Psoas muscle (tissue), 8 donors: ENCODE data around the gene SSRP1. TPM values are rescaled to one million over a fixed set of nuclear protein-coding genes. Genes with fewer than 3 reads are reported as not detected.
A peak's percentile ranks its signal among the peaks of the same experiment; 100 is the strongest.

ENCODE experiments used
- ATAC-seq, 4 donors: fragments of 200-7000 bp; cut with Tn5 transposase; one replicate each; pipeline ENCODE4 v1.9.1; 2020; ENCODE audit warnings: moderate library complexity in 3 of 4, mild to moderate bottlenecking in 2 of 4
- DNase-seq, 2 donors: peaks; one replicate each; pipeline ENCODE4 v3.0.0-alpha.2; 2020
- H3K27ac ChIP-seq: fragments of 200-600 bp; one replicate; pipeline ENCODE4 v1.8.0; 2022
- H3K27me3 ChIP-seq, 3 donors: fragments of 200-600 bp in 1 of 3; one replicate each; pipeline versions ENCODE4 v1.6.1 to v1.8.0; 2013 to 2022; ENCODE audit warnings: low read length in 2 of 3, mild to moderate bottlenecking in 2 of 3, moderate library complexity in 1 of 3; ENCODE audit not compliant: insufficient read depth in 3 of 3
- H3K36me3 ChIP-seq, 2 donors: fragments of 200-600 bp in 1 of 2; one replicate each; pipeline versions ENCODE4 v1.6.1 to v1.8.0; 2013 to 2022; ENCODE audit warnings: low read depth in 1 of 2, mild to moderate bottlenecking in 1 of 2, moderate library complexity in 1 of 2; ENCODE audit not compliant: insufficient read depth in 1 of 2
- H3K4me1 ChIP-seq: fragments of 200-600 bp; one replicate; pipeline ENCODE4 v1.8.0; 2022
- H3K4me3 ChIP-seq: fragments of 200-600 bp; one replicate; pipeline ENCODE4 v1.8.0; 2022; ENCODE audit warnings: mild to moderate bottlenecking
- H3K9me3 ChIP-seq: fragments of 200-600 bp; one replicate; pipeline ENCODE4 v1.8.0; 2022
- CTCF ChIP-seq: fragments of 200-600 bp; IDR thresholded peaks from one replicate; pipeline ENCODE4 v1.8.0; 2022; ENCODE audit warnings: antibody characterized with exemption
- WGBS, 3 donors: extraction: QIAGEN DNeasy Blood & Tissue Kit; methylation state at CpG; one replicate each; pipeline versions ENCODE4 v1.1.6 to v1.1.7; 2013; 5-methylcytosine and 5-hydroxymethylcytosine counted together
- intact Hi-C, 2 donors: fragments of 100-400 bp; cut with DNase I; formaldehyde crosslinking; loops; one replicate each; pipeline versions ENCODE4 v1.11.0 to v1.14.2; 2022
- polyA plus RNA-seq, 3 donors: library from polyadenylated mRNA; stranded (reverse); fragments of 200-250 nt; gene quantifications; one replicate each; pipeline ENCODE4 v1.2.3, GENCODE V29; 2013
- total RNA-seq, 4 donors: library from RNA; stranded (reverse); fragmentation: NEBNext Ultra II Directional in 2 of 4; extraction: Animal tissue kit (Norgen Biotek cat#: 25700) in 2 of 4; gene quantifications; one replicate each; pipeline versions ENCODE4 v1.2.1 to v1.2.4, GENCODE V29; 2021 to 2023
- donor health status: healthy with polysubstance abuse.
- donor health status: DM: no; HTN: no; CAD: no; lungs with moderate emphysema.
- donor health status: Bipolar disorder and iron deficiency.
- donor health status: healthy.
- donor health status: DM: yes; HTN: yes; CAD: no.
- donor health status: DM: no; HTN: no; CAD: no.
- donor health status: DM: no; HTN: no; CAD: no.
- donor health status: DM: yes; HTN: yes; CAD: no.

SSRP1 gene
- total and polyA plus RNA-seq, 7 donors, result 69.0 to 138 (median 94.0) TPM

GRCh38 chr11:57322256-57323166 is 13.2 kb downstream of the SSRP1 start:
- TF ChIP-seq CTCF, result no peak
- intact Hi-C loops, result no loop called here
- no peaks in the 10 kb centered on the region for H3K27me3 ChIP-seq
- 30 to 32% (median 31%) methylated on average over 13 of the region's 13 CpGs for WGBS, 3 donors
- peak overlapping the region; percentile 81 for H3K4me3 ChIP-seq
- peak in 3 of 4 donors; percentile 26 to 35 (median 29) for ATAC-seq
- peak overlapping the region; percentile 87 for H3K27ac ChIP-seq
- H3K36me3 ChIP-seq, result peaks cover 0 to 41% of the 10 kb centered on the region in 2 donors
- peaks cover 60% of the 10 kb centered on the region for H3K4me1 ChIP-seq
- H3K9me3 ChIP-seq, result no peaks in the 10 kb centered on the region
- peak; percentile 89 to 94 for DNase-seq

DNA sequence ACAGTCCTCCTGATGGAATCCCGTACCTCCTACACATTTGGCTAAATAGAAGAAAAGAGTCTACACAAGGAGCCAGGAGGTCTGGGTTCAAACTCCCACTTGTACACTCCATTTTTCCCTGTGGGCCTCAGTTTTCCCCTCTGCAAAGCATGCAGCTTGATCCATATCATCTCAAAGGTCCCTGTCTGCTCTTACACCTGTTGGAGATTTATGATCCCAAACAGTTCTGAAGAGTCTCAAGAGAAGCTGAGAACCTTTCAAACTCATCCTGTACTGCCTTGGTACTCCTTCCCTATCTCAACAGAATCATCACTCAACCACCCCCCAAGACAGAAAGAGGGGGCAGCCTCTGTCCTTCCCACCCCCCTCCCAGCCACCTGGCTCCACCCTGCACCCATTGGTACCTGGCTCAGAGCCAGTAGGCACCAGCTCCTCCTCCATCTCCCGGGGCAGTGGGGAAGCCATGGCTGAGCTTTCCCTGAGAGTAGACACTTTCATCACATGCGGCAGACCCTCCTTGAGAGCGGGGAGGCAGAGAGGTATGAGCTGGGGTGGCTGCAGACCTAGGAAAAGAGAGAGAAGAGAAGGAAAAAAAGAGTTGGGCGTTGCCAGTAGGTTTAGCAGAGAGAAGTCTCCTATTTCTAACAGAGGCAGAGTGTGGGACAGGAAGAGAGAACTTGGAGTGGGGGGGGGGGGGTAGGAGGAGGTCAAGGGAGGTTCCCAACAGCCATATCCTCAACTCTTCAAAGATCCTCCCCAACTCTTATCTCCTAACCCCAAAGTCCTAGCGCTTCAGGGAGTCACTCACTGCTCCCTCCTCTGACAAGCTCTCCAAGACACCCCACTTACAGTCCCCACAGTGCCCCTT is 14.1 kb downstream of the SSRP1 start:
- intact Hi-C loops, result no loop called here
- peaks cover 0 to 41% of the 10 kb centered on the region in 2 donors for H3K36me3 ChIP-seq

GRCh38 chr11:57320719-57321387 is 14.8 kb downstream of the SSRP1 start:
- TF ChIP-seq CTCF, result no peak
- WGBS, 3 donors, result 75 to 89% (median 84%) methylated on average over 2 of the region's 2 CpGs
- Histone ChIP-seq H3K27ac (peak overlapping the region; percentile 87), H3K4me3 (peak overlapping the region; percentile 81), H3K9me3 (no peaks in the 10 kb centered on the region), H3K36me3 (peaks cover 0 to 38% of the 10 kb centered on the region in 2 donors), H3K27me3 (no peaks in the 10 kb centered on the region), H3K4me1 (peaks cover 66% of the 10 kb centered on the region)
- intact Hi-C loops, result no loop called here
- no peak for ATAC-seq
- DNase-seq, result peak in 1 of 2 donors; percentile 48

More for the DNA sequence above, 14.1 kb downstream of the SSRP1 start:
- Histone ChIP-seq H3K4me1 (peaks cover 67% of the 10 kb centered on the region), H3K4me3 (peak overlapping the region; percentile 81), H3K27me3 (no peaks in the 10 kb centered on the region), H3K27ac (peak overlapping the region; percentile 87), H3K9me3 (no peaks in the 10 kb centered on the region)
- peak in 1 of 2 donors; percentile 63 for DNase-seq
- WGBS, 3 donors, result 40 to 45% (median 42%) methylated on average over 6 of the region's 6 CpGs
- no peak for TF ChIP-seq CTCF
- no peak for ATAC-seq

GRCh38 chr11:57320067-57320718 is 15.5 kb downstream of the SSRP1 start:
- peak overlapping the region; percentile 81 for H3K4me3 ChIP-seq
- no peak overlapping the region for H3K27ac ChIP-seq
- 69 to 70% (median 69%) methylated on average over 22 of the region's 22 CpGs for WGBS, 3 donors
- peaks cover 0 to 39% of the 10 kb centered on the region in 2 donors for H3K36me3 ChIP-seq
- intact Hi-C loops, result no loop called here
- no peak for TF ChIP-seq CTCF
- ATAC-seq, result no peak
- no peaks in the 10 kb centered on the region for H3K9me3 ChIP-seq
- no peaks in the 10 kb centered on the region for H3K27me3 ChIP-seq
- peak in 1 of 2 donors; percentile 53 for DNase-seq
- peaks cover 64% of the 10 kb centered on the region for H3K4me1 ChIP-seq
